HEK293T (cell line): Measurements from ENCODE around the gene HPGD.

Experiments used
- ELF4 ChIP-seq: fragments of 450-650 bp; IDR thresholded peaks from 2 replicates; pipeline ENCODE4 v1.6.1; 2017; ENCODE audit warnings: antibody characterized with exemption
- SP1 ChIP-seq: fragments of 450-650 bp; IDR thresholded peaks from 2 replicates; pipeline ENCODE4 v1.6.1; 2017

DNA sequence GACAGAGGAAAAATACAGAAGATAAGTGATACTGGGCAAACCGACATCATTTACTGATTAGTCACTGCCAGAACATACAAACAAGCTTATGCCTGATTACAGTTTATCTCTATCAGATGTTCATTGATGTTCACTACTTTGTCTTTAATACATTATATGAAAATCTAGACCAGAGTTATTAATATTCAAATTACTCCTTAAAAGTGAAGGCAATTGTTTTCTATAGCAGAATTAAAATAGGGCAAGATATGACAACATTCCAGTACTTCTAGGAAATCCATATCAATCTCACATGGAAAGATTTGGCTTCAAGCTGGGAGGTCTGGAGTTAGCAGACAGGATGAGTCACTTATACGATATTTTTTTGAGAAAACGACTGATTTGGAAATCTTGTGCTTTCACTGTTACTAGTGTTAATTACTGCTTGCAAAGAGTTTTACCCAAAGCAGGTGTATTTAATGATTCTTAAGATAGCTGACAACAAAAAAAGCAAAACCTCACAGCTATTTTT is 31.8 kb downstream of the HPGD start:
- TF ChIP-seq ELF4 (no peak), SP1 (no peak)
